Caki2 (cell line): ENCODE data around the gene SNX19. TPM values are rescaled to one million over a fixed set of nuclear protein-coding genes. Genes with fewer than 3 reads are reported as not detected.
A peak's percentile ranks its signal among the peaks of the same experiment; 100 is the strongest.

ENCODE experiments used
- DNase-seq: peaks from one replicate; pipeline ENCODE4 v3.0.0-alpha.2; 2015; ENCODE audit warnings: low read depth
- in situ Hi-C: cut with HindIII; loops from 2 replicates; pipeline ENCODE4 v1.10.0; 2016; ENCODE audit warnings: low sequenced_read_pairs, low pct_unique_long_range_greater_than_20kb, mixed read lengths
- total RNA-seq: library from RNA; depleted of rRNA; stranded (reverse); fragments of >200 nt; shearing (Covaris generic); gene quantifications from 2 replicates; pipeline ENCODE4 v1.2.3, GENCODE V29; 2014; ENCODE audit warnings: low replicate concordance

SNX19 gene
- total RNA-seq, 1 experiment from 2014 or later, result 4.5 TPM

DNA sequence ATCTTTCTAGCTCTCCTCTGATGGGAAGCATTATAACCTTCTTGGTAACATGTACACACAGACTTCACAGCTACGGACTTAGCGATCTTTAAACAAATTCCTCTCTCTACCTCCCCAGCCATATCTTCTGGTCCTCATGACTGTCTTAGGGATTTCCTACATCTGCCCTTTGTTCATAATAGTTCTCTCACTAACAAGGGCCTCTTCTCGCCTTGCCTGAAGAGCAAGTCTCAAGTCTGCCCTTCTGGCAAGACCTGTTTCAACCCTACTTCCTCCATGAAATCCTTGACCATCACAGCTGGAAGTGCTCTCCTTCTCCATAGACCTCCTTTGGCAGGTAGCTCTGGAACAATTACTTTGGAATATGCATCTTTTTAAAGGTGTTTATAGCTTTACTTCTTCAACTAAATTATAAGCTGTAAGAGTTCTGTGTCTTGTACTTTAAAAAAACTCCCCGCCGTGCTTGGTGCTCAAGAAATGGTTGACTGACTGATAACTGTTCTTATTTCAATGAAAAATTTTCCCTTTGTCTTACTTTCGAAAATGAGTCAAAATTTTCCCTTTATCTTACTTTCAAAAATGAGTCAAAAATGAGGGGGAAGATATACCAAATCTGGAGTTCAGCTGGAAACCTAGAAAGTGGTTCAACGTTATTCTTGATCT, 34.7 kb downstream of the SNX19 start:
- no peak for DNase-seq
- in situ Hi-C loops, result no loop called here

GRCh38 chr11:130879836-130880235, 36.4 kb downstream of the SNX19 start:
- no peak for DNase-seq
- in situ Hi-C loops, result no loop called here

DNA sequence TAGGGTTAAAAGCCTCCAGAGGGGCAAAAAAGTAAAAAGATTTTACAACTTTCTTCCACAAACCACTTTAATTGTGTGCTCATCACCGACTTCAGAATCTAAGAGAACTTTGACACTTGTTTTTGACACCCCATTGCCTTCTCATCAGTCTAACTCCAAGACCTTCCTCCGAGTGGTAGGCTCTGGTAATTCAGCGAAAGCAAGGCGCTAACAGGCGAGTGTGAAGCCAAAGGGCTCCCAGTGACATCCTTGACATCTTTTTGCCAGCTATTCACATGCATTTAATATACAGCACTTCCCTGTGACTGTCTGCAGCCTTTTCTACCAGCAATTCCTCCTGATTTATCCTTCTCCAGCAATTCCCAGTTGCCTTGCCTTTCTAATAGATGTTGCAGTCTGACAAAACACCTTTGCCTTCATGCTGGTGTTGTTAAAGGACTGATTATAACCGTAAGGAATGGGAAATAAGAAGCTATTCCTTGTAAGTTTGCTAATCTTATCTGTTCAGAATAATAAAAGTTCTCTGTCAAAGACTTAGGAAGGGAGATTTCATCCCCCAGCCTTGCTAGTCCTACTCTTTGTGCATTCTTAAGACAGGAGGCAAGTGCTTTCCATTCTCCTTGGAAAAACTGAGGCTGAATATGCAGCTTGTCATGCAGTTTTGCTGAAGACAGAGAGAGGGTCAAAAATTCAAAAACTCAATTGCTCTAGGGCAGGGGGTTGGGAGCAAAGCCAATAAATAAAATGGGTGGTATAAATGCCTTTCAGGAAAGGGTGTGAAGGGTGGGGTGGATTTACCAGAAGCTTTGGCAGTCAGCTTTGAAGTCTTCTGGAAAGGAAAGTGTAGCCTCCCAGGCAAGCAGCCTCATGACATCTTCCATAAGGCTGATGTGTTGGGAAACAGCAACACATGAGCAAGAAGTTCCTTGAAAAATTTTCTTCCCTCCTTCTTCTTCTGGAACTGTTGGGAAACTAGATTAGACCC, 39.1 kb downstream of the SNX19 start:
- in situ Hi-C loops, result no loop called here
- no peak for DNase-seq

DNA sequence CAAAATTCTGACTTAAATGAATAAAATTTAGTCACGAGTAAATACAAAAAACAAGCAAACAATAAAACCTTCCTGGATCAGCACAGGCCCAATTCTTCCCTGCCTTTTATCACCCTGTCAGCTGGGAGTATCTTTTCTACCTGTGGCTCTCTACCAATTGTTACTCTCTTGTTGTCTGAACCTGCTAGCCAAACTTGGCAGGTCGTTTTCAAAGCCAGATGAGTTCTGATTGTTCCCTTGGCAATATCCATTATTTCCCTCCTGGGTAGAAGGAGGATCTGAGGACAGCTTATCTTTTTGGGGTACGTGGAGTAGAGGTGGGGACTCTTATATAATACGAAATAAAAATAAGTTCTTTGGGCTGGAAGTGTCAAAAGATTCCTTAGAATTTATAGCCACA, 40.2 kb downstream of the SNX19 start:
- in situ Hi-C loops, result no loop called here
- DNase-seq, result no peak

- in situ Hi-C loops, result no loop called here
- DNase-seq, result no peak
Measured at GRCh38 chr11:130874955-130875531, 41.2 kb downstream of the SNX19 start.

GRCh38 chr11:130874396-130874795, 41.9 kb downstream of the SNX19 start:
- DNase-seq, result no peak
- in situ Hi-C loops, result no loop called here

- DNase-seq, result no peak
- in situ Hi-C loops, result no loop called here
Measured at GRCh38 chr11:130873761-130874160, 42.5 kb downstream of the SNX19 start.

- no peak for DNase-seq
Measured at GRCh38 chr11:130872981-130873380, 43.3 kb downstream of the SNX19 start.

DNA sequence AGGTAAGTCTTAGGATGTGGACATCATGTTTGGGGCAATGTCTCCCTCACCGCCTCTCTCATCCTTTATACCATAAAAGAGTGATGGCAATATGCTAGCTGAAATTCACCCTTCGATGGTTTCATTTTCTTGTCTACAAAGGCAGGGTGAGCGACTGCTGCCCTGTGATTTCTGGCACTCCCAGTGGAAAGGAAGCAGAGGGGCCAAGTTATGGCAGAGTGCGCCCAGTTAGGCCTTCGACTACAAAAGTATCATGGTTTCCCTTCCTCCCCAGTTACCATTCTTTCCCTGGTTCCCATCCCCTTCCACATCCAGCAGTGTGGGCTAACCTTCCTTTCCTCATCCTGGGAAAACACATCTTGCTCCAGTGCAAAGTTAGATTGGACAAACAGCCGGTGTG, 43.8 kb downstream of the SNX19 start:
- DNase-seq, result no peak
- in situ Hi-C loops, result no loop called here

More at GRCh38 chr11:130872981-130873380, 43.3 kb downstream of the SNX19 start:
- in situ Hi-C loops, result no loop called here

DNA sequence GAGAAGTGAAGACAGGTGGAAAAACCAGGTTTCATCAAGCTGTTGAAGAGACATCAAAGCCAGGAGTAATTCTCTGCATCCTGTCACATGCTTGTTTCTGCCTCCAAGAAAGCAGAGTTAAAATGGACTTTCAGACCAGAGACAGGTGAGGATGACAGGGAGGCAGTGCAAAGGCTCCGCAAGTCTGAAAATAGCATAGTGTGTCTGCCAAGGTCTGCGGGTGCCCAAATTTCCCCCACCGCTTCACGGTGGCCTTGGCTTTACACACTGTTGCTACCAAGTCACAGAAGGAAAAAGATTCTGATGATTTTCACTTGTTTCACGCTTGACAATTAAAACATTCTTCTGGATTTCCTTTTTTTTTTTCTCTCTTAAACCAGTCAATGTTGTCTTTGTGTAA, 44.2 kb downstream of the SNX19 start:
- in situ Hi-C loops, result no loop called here
- no peak for DNase-seq

- in situ Hi-C loops, result no loop called here
- DNase-seq, result no peak
Measured at GRCh38 chr11:130871616-130872015, 44.7 kb downstream of the SNX19 start.

DNA sequence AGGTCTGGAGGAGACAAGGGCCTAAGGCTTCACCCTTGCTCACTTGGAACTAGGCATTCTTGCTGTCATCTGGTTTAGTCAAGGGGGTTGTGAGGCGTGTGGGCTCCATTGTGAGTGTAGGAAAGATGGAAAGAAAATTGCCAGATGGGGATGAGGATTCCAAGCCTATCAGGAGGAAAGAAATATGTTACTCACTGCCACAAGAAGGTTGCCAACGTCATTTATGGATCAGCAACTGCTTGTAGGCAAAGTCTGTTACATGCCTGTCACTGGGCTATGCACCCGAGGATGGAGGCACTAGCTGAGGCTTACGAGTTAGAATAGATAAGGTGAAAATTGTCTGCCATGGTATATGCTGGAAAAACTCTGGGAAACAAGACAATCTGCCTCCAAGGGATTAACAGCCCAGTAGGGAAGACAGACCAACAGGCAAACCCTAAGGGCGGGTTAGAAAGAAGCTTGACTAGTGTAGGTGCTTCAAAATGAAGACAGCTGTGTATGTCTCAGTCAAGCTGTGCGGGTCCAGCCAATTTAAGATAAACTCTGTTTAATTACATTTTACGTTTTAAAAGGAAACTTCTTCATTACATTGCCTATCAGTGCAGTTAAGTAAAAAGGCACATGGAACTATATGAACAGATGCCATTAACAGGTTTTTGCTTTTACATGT, 47.4 kb downstream of the SNX19 start:
- no peak for DNase-seq
- in situ Hi-C loops, result no loop called here

DNA sequence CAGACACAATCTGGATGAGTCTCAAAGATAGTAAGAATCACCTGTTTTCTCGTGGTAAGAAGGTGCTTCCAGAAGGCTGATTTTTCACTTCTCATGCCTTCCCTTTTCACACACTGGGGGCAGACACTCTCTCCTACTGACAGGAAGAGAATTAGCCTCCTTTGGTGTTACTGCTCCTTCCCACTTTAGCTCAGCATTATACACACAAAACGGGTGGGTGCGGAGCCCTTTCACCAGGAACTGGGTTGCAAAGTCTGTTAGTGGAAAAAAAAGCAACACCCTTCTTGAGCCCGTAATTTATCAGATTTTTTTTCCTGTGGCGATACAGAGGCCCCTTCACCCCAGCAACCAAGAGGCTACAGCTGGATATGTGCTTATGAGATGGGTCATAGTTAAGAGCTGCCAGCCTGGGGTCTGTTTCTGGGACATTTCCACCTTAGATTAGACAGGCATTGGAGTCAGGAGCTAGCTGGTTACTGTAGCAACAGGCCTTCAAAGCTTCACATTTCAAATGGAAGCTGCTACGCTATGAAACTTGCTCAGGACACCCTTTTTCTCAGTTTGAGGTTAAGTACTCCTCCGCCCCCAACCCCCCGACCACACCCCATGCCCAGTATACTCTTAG, 48.1 kb downstream of the SNX19 start:
- in situ Hi-C loops, result no loop called here
- no peak for DNase-seq

- in situ Hi-C loops, result no loop called here
- DNase-seq, result no peak
Measured at GRCh38 chr11:130866831-130867230, 49.4 kb downstream of the SNX19 start.

DNA sequence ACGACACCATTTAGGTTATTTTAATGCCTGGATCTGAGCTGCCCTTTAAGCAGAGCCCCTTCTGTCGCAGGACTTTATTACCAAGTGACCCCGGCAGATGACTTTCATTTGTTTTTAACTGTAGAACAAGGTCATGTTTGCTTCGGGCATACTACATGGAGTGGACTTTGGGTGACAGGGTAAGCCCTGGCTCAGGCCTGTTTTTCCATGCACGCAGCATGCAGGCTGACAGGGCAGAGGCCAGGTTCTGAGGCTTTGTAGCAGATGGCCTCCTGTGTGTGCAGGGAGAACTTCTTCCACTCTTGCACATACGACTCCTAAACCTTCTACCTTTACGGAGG, 50.5 kb downstream of the SNX19 start:
- in situ Hi-C loops, result no loop called here
- no peak for DNase-seq

- no peak for DNase-seq
- in situ Hi-C loops, result no loop called here
Measured at GRCh38 chr11:130865091-130865773, 51.0 kb downstream of the SNX19 start.

DNA sequence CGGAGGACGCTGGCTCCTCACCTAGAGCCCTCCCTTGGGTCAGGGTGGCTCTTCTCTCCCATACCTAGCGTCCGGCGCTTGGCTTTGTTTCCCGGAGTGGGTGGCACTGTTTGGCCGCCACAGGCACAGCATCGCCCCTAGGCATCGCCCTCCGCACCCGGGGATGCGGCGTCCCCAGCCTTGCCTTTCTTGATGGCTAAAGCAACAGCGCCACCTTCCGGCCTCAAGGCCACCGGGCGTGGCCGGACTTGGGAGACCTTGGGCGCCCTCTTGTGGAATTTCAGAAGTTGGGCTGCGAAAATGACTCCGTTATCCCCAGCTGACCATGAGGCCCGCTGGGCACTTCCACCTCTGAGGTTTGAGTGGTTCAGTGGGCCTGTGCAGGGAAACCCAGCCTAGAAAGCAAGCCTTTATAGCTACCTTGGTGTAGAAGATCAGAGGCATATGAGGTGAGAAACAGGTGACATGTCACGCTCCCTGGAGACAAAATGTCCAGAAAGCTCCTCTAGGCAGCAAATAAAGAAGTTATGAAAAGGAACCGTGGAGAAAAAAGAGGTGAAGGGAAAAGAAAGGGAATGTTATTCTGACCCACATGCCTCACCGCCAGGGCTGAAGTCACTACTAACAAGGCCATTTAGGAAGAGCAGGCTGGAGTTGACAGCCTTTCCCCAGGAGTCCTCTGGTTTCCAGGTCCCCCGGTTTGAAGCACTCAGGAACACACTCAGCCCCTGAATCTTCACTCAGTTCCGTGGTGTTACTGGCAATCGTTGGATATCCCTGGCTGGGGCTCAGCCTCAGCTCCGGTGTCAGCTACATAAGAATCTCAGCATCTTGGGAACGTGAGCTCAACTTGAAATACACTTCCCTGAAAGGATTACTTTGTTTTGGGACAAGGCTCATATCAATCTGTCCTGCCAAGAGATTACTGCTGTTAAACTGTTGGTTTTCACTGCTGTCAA, 54.1 kb downstream of the SNX19 start:
- in situ Hi-C loops, result no loop called here
- DNase-seq, result peak; percentile 50
